ENCODE results near the gene EMP3. TPM values are rescaled to one million over a fixed set of nuclear protein-coding genes. Genes with fewer than 3 reads are reported as not detected.

Gene EMP3
- total and polyA plus RNA-seq, 11 donors: 17.7 to 105 (median 60.5) TPM

GRCh38 chr19:48340995-48341394 is 15.6 kb downstream of the EMP3 start:
- Histone ChIP-seq H3K27me3 (no peaks in the 10 kb centered on the region), H3K4me3 (no peak overlapping the region), H3K4me1 (no peaks in the 10 kb centered on the region), H3K36me3 (peaks cover 0 to 20% (median 4%) of the 10 kb centered on the region in 9 donors), H3K9me3 (no peaks in the 10 kb centered on the region), H3K27ac (no peak overlapping the region)
- intact Hi-C loops (cut with DNase I): loop anchor here in 1 of 10 donors (10.0 kb wide), 1 partner anchor 94 kb away; no protein-coding TSS in a partner anchor
- no peak for TF ChIP-seq POLR2A (IDR thresholded peaks at IDR 0.05)
- no peak for TF ChIP-seq CTCF (IDR thresholded peaks at IDR 0.05)
- 91 to 93% (median 92%) methylated on average over 11 of the region's 11 CpGs for WGBS, 4 donors
- ATAC-seq (no peak), DNase-seq (no peak)

DNA sequence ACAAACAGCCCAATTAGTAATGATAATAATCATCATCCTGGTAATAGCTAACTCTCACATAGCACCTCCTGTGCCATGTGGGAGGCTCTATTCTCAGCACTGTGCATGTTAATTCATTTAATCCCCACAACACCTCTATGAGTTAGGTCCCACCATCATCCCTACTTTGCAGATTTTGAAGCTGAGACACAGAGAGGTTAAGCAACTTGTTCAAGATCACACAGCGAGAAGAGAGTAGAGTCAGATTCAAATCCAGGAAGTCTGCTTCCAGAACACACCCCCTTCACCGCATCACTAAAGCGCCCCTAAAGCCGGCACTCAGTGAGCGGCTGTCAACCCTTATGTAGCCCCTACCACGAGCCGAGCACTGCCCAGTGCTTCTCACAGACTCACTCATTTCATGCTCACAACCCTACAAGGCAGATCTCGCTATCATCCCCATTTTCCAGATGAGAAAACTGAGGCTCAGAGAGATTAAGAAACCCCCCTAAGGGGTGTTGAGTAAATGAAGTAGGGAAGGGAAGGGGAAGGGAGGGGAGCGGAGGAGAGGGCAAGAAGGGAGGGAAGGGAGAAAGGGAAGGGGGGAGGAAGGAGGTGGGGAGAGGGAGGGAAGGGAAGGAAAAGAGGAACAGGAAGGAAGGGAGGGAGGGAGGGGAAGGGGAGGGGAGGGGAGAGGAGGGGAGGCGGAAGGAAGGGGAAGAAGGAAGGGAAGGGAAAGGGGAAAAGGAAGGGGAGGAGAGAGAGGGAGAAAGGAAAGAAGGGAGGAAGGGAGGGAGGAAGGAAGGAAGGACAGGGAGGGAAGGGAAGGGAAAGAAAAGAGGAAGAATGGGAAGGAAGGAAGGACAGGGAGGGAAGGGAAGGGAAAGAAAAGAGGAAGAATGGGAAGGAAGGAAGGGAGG is 16.4 kb downstream of the EMP3 start:
- H3K4me3 ChIP-seq: no peak overlapping the region
- no peak for TF ChIP-seq CTCF (IDR thresholded peaks at IDR 0.05)
- no peak for TF ChIP-seq POLR2A (IDR thresholded peaks at IDR 0.05)
- no peaks in the 10 kb centered on the region for H3K4me1 ChIP-seq
- intact Hi-C loops (cut with DNase I): loop anchor here in 1 of 10 donors (10.0 kb wide), 1 partner anchor 93 kb away; no protein-coding TSS in a partner anchor
- ATAC-seq (no peak), DNase-seq (no peak)
- no peaks in the 10 kb centered on the region for H3K9me3 ChIP-seq
- H3K27ac ChIP-seq: no peak overlapping the region
- 94 to 97% (median 96%) methylated on average over 10 of the region's 10 CpGs for WGBS, 4 donors
- H3K36me3 ChIP-seq: peaks cover 0 to 20% (median 4%) of the 10 kb centered on the region in 9 donors
- no peaks in the 10 kb centered on the region for H3K27me3 ChIP-seq

DNA sequence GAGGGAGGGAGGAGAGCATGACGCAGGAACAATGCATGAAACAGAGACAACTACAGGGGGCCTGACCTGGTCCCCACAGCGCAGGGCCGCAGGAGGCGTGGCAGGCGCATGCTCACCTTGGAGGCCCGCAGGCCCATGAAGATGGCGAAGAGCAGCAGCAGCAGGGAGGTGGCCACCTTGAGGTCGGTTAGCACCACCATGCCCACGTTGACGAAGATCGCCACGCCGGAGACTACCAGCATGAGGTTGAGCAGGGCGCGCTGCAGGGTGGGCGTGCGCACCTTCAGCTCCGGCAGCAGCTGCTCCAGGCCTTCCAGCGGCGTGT is 17.0 kb downstream of the EMP3 start:
- Histone ChIP-seq H3K27ac (no peak overlapping the region), H3K4me3 (no peak overlapping the region), H3K9me3 (no peaks in the 10 kb centered on the region), H3K4me1 (no peaks in the 10 kb centered on the region), H3K27me3 (no peaks in the 10 kb centered on the region), H3K36me3 (peaks cover 0 to 20% (median 4%) of the 10 kb centered on the region in 9 donors)
- no peak for TF ChIP-seq POLR2A (IDR thresholded peaks at IDR 0.05)
- no peak for TF ChIP-seq CTCF (IDR thresholded peaks at IDR 0.05)
- DNase-seq: no peak
- intact Hi-C loops (cut with DNase I): loop anchor here in 1 of 10 donors (10.0 kb wide), 1 partner anchor 92 kb away; no protein-coding TSS in a partner anchor
- no peak for ATAC-seq
- WGBS, 4 donors: 92 to 95% (median 93%) methylated on average over 20 of the region's 20 CpGs

- intact Hi-C loops (cut with DNase I): loop anchor here in 1 of 10 donors (10.0 kb wide), 1 partner anchor 92 kb away; no protein-coding TSS in a partner anchor
- Histone ChIP-seq H3K36me3 (peaks cover 0 to 20% (median 4%) of the 10 kb centered on the region in 9 donors), H3K27me3 (no peaks in the 10 kb centered on the region), H3K9me3 (no peaks in the 10 kb centered on the region), H3K4me3 (no peak overlapping the region), H3K27ac (no peak overlapping the region), H3K4me1 (peaks cover 0 to 4% (median 0%) of the 10 kb centered on the region in 12 donors)
- 93 to 96% (median 93%) methylated on average over 22 to 23 of the region's 23 CpGs for WGBS, 4 donors
- DNase-seq (no peak), ATAC-seq (no peak)
- TF ChIP-seq POLR2A (IDR thresholded peaks at IDR 0.05): no peak
- TF ChIP-seq CTCF (IDR thresholded peaks at IDR 0.05): no peak
Measured at GRCh38 chr19:48342841-48343540, 17.6 kb downstream of the EMP3 start.

Data from heart left ventricle (tissue), 16 donors.